IPS DF 4.7 (cell line): ENCODE results near the gene GUCY2F.

ENCODE experiments used
- DNase-seq: peaks from one replicate; pipeline ENCODE4 v3.0.0-alpha.2; 2013; ENCODE audit warnings: low spot score; ENCODE audit errors: extremely low read depth

GUCY2F gene

GRCh38 chrX:109344101-109344500 lies 137.8 kb downstream of the GUCY2F start:
- no peak for DNase-seq

- no peak for DNase-seq
Observed at GRCh38 chrX:109343671-109344070, 138.2 kb downstream of the GUCY2F start.

GRCh38 chrX:109336141-109336540 lies 145.7 kb downstream of the GUCY2F start:
- no peak for DNase-seq

GRCh38 chrX:109327251-109327650 lies 154.6 kb downstream of the GUCY2F start:
- DNase-seq: no peak
